HTR-8/SVneo (cell line): Measurements from ENCODE around the gene PPP2R3A.

ENCODE experiments used
- DNase-seq: peaks from one replicate; pipeline ENCODE4 v3.0.0; 2011; ENCODE audit warnings: low spot score, mixed read lengths; ENCODE audit not compliant: insufficient read length
- FAIRE-seq: peaks from 2 replicates; lab custom pipeline; 2011; peaks lifted over from hg19 to GRCh38; lab: Jason Lieb, UNC

PPP2R3A gene

GRCh38 chr3:135966271-135966961 is 888 bp downstream of the PPP2R3A start:
- FAIRE-seq (no peak), DNase-seq (peak; percentile 20)

DNA sequence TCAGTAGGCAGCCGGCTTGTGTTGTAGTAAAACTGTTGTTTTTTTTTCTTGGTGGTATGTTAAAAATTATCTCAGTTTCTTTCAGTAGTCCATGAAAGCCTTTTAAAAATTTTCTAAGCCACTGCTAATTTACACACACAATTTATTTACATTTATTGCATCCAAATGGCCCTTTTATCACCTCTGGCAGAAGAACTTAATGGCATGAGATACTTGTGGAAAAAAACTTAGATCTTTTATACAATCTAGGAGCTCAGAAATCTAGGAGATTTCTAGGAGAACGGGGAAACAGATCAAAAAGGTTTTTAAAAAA is 1.4 kb downstream of the PPP2R3A start:
- DNase-seq (no peak), FAIRE-seq (no peak)

DNA sequence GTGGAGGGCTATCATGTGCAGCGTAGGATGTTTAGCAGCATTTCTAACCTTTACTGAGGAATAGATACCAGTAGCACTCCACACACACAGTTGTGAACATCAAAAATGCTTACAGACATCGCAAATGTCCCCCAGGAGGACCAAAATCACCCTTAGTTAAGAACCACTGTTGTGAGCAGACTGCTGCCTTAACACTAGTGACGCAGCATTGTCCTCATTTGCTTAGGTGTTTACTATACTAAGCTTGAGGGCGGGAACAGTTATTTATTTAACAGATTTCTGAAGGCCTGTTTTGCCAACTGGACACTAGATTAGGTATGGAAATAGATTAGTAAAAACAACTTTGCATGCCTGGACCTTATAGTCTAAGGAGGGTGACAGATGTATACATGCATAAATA is 2.3 kb downstream of the PPP2R3A start:
- DNase-seq (no peak), FAIRE-seq (no peak)

- no peak for DNase-seq
- FAIRE-seq = no peak
Measured at GRCh38 chr3:135970506-135971116, 5.1 kb downstream of the PPP2R3A start.

DNA sequence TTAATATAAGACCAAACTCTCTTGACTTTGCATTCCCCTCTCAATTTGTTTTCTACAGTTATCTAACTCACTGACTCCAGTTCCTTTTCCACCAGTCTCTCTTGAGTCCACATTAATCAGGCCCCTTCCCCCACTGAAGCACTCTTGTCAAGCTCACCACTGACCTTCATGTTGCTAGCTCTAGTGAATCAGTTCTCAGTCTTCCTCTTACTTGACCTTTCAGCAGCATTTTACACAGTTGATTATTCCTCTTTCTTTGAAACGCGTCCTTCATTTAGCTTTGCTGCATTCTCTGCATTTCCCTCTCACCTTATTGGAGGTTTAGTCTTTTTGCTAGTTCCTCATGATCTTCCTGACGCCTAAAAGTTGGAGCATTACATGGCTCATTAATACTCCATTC is 8.3 kb downstream of the PPP2R3A start:
- FAIRE-seq (no peak), DNase-seq (no peak)

- DNase-seq = no peak
- no peak for FAIRE-seq
Measured at GRCh38 chr3:135975053-135975452, 9.5 kb downstream of the PPP2R3A start.

DNA sequence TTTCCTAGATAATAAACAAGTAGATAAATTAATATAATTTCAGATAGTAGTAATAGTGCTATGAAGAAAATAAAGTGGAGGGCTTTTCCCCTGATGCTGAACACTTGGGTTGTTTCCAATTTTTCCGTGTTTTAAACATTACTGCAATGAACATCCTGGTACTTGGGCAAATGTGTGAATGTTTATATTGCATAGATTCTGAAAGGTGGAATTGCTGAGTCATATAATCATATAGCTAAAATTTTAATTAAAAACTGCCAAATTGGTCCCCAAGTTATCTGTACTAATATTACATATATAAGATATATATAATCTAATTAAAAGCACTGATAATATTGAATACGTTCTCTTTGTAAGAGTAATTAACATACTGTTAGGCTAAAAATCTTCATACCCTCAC is 10.0 kb downstream of the PPP2R3A start:
- FAIRE-seq = no peak
- no peak for DNase-seq

DNA sequence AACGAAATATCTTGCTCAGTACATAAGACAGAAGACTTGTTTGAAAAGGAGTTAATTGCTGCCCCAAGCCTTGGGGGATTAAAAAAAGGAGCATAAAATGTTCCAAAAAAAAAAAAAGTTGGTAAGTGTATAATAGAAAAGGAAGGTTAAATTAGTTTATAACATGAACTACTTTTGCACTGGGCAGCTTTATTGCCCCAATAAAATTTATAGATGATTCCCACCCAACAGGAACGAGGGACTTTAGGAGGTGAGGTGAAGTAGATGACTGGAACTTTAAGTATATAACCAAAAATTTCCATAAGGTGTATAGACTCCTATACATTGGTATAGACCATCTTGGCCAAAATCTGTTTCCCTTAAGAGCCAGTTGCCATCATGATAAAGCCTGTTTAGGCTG is 14.8 kb downstream of the PPP2R3A start:
- DNase-seq (no peak), FAIRE-seq (no peak)

DNA sequence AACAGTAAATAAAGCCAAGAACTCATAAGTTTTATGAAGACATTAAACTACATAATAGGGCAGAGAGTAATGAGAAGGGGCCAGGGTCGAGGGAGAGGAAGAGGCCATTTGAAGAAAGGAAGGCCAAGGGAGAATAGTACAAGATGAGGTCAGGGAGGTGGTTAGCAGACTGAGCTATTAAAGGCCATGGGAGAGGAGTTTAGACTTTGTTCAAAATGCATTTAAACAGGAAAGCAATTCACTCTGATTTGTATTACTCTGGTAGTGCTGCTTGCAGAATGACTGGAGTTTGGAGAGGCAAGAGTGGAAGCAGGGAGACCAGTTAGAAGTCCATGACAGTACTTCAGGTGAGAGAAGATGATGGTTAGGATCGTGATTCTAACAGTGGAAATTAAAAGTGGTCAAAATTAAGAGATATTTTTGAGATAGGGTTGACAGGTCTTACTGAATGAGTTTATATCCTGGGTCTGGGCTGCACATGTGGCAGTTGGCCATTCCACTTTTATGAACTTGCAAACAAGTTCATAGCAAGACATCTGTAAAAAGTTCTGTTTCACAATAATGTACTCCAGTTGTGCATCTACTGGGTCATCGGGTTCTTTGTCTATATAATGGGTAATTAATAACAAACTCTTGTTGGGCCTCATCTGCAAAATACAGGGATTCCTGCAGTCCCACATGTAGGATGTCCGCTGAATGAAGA is 16.3 kb downstream of the PPP2R3A start:
- FAIRE-seq = no peak
- no peak for DNase-seq

- FAIRE-seq (no peak), DNase-seq (no peak)
Measured at GRCh38 chr3:135982404-135982761, 16.9 kb downstream of the PPP2R3A start.

- DNase-seq = peak; percentile 24
- FAIRE-seq = peak; percentile 4
Measured at GRCh38 chr3:135982922-135983581, 17.5 kb downstream of the PPP2R3A start.

GRCh38 chr3:135987661-135988060 is 22.1 kb downstream of the PPP2R3A start:
- FAIRE-seq = no peak
- DNase-seq = no peak

DNA sequence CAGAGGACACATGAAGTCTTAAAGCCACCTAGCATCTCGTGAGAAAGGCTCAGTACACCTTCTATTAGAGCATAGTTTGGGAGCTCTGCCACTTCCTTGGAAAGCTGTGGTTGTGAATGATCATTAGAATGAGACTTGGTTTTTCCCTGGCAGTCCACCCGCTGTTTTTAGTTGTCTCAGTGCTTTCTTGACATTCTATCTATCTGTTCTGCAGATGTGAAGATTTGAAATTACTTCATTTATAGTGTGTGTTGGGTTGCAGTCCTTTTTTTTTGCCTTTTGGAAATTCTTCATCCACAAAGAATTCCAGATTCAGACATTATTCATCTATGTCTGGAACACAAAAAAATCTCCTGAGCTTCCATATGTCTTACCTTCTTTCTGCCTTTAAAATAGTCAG is 23.7 kb downstream of the PPP2R3A start:
- DNase-seq (no peak), FAIRE-seq (no peak)

DNA sequence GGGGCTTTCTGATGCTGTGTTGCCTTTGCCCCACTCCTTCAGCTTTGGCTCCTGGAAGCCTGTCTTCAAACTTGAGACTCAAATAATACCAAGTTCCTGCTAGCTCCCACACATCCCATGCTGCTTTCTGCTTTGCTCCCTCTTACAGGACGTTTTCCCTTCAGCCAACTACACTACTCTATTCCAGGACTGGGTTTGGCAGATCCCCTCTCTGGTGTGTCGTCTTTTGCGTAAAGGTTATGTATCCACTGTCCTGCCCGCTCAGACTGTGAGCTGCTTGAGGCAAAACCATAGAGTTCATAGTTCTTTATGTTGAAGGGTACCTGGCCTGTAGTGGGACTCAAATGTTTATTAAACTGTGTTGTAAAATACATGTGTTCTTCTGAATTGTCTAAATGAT is 25.4 kb downstream of the PPP2R3A start:
- FAIRE-seq (no peak), DNase-seq (no peak)

- FAIRE-seq (no peak), DNase-seq (no peak)
Measured at GRCh38 chr3:135991621-135992020, 26.1 kb downstream of the PPP2R3A start.

GRCh38 chr3:135992072-135992471 is 26.5 kb downstream of the PPP2R3A start:
- DNase-seq (peak; percentile 17), FAIRE-seq (no peak)

GRCh38 chr3:135994708-135995337 is 29.3 kb downstream of the PPP2R3A start:
- DNase-seq (no peak), FAIRE-seq (no peak)

GRCh38 chr3:135995766-135996165 is 30.2 kb downstream of the PPP2R3A start:
- FAIRE-seq (no peak), DNase-seq (no peak)

GRCh38 chr3:135997554-135998320 is 32.2 kb downstream of the PPP2R3A start:
- DNase-seq (no peak), FAIRE-seq (no peak)

DNA sequence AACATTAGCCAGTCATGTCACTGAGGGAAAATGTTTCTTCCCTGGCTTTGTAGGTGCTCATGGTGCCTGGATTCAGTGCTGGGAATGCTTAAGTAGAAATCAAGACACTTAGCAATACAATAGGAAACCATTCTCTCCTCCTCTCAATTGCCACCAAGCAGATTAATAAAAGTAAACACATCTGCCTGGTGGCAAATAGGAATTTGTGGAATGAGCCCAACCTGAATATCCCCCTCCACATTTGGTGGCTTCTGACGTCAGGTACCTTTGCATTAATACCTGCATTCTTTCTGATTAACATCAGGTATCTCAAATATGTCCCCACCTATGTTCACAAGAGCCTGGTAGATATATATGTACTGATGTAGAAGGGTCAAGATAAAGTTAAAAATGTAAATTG is 42.7 kb downstream of the PPP2R3A start:
- DNase-seq (no peak), FAIRE-seq (no peak)
